HepG2 (cell line): ENCODE measurements around the gene RASSF7. TPM values are rescaled to one million over a fixed set of nuclear protein-coding genes. Genes with fewer than 3 reads are reported as not detected.

Experiments
- ARNT ChIP-seq: fragments of 450-650 bp; IDR thresholded peaks from 2 replicates; pipeline ENCODE4 v1.6.1; 2017
- DNMT3B ChIP-seq: conservative IDR thresholded peaks from 2 replicates; pipeline ENCODE4 v1.6.1; 2016; ENCODE audit warnings: missing biosample characterization, control low read depth
- FLYWCH1 ChIP-seq: sonication (generic); formaldehyde crosslinking; IDR thresholded peaks from 2 replicates; pipeline ENCODE4 v1.8.1; 2023; ENCODE audit warnings: mild to moderate bottlenecking, missing genetic modification reagents
- NFE2 ChIP-seq: sonication (generic); formaldehyde crosslinking; IDR thresholded peaks from 2 replicates; pipeline ENCODE4 v1.4.0; 2020; ENCODE audit warnings: missing genetic modification reagents
- NFYC ChIP-seq: IDR thresholded peaks from 2 replicates; pipeline ENCODE4 v1.6.1; 2016; ENCODE audit warnings: missing genetic modification reagents, missing compliant biosample characterization
- RFX3 ChIP-seq: IDR thresholded peaks from 2 replicates; pipeline ENCODE4 v1.6.1; 2016; ENCODE audit warnings: missing biosample characterization, missing genetic modification reagents
- SIN3A ChIP-seq: IDR thresholded peaks from 2 replicates; pipeline ENCODE4 v1.6.1; 2011; ENCODE audit warnings: low read depth, mild to moderate bottlenecking, control low read depth, low read length, borderline replicate concordance
- SSRP1 ChIP-seq: IDR thresholded peaks from 2 replicates; pipeline ENCODE4 v1.6.1; 2016; ENCODE audit warnings: control low read depth
- ZNF773 ChIP-seq: sonication (generic); formaldehyde crosslinking; IDR thresholded peaks from 2 replicates; pipeline ENCODE4 v1.4.0; 2020; ENCODE audit warnings: missing genetic modification reagents, borderline replicate concordance
- ZNF878 ChIP-seq: sonication (generic); formaldehyde crosslinking; IDR thresholded peaks from 2 replicates; pipeline ENCODE4 v1.8.1; 2023; ENCODE audit warnings: mild to moderate bottlenecking, missing genetic modification reagents, moderate library complexity
- polyA plus RNA-seq, 8 experiments: library from polyadenylated mRNA; depleted of rRNA in 3 of 8; stranded (reverse) in 7 of 8; unstranded in 1 of 8; fragments of >200 nt; fragmentation: Illumina TruSeq in 4 of 8; extraction: Trizol in 4 of 8; gene quantifications; 2 replicates each; pipeline versions ENCODE4 v1.2.1 to v1.2.3, GENCODE V29; 2011 to 2016; ENCODE audit warnings: low read depth in 4 of 8, missing spikeins in 1 of 8, mixed read lengths in 1 of 8; ENCODE audit not compliant: insufficient read depth in 1 of 8
- total RNA-seq, 5 experiments: library from RNA; depleted of rRNA; stranded (reverse); fragments of >200 nt; fragmentation: Illumina TruSeq; extraction: Trizol; gene quantifications; 2 replicates each; pipeline ENCODE4 v1.2.3, GENCODE V29; 2016; ENCODE audit warnings: low read depth in 1 of 5
- TF ChIP-seq, protein P1 (sequence below): sonication (generic); formaldehyde crosslinking; IDR thresholded peaks from 2 replicates; pipeline ENCODE4 v1.4.0; 2020; ENCODE audit warnings: missing genetic modification reagents
- TF ChIP-seq, protein P2 (sequence below): sonication (generic); formaldehyde crosslinking; IDR thresholded peaks from 2 replicates; pipeline ENCODE4 v1.5.0; 2020; ENCODE audit warnings: mild to moderate bottlenecking, missing genetic modification reagents, borderline replicate concordance
- TF ChIP-seq, protein P3 (sequence below): sonication (generic); formaldehyde crosslinking; IDR thresholded peaks from 2 replicates; pipeline ENCODE4 v1.5.1; 2020; ENCODE audit warnings: mild to moderate bottlenecking, missing genetic modification reagents, borderline replicate concordance
- TF ChIP-seq, protein P4 (sequence below): IDR thresholded peaks from 2 replicates; pipeline ENCODE4 v1.6.1; 2018; ENCODE audit warnings: missing genetic modification reagents

The RASSF7 gene
- total and polyA plus RNA-seq, 2 of the 13 experiments (the other 11 are each of a cell fraction or from before 2014, with no cell fraction given): 20.2 to 28.6 TPM

DNA sequence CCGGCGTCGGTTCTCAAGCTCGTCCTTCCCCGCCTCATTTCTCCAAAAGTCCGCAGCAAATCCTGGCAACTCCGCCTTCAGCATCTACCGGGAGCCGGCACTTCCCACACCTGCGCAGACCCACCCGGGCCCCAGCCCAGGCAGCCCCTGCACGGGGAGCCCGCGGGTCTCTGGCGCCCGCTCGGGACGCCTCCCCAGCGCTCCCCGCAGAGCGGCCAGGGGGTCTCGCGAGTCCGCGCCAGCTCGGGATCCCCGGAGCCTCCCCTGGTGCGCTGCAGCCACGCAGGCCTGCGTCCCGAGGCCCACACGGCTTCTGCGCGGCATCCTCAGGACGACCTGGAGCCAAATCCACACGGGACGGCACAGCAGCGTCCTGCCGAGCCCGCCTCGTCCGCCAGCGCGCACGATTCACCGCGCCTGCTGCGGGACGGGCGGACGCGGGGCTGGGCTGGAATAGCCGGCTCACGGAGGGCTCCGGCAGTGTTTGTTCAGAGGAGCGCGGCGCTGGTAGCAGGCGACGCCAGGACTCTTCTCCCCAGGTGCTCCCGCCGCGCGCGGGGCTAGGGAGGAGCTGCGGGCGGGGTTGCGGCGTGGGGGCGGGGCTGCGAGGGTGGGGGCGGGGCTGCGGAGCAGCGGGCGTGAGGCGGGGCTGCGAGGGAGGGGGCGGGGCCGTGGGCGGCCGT is 14.7 kb downstream of the RASSF7 start (continued):
- TF ChIP-seq, protein P1, sequence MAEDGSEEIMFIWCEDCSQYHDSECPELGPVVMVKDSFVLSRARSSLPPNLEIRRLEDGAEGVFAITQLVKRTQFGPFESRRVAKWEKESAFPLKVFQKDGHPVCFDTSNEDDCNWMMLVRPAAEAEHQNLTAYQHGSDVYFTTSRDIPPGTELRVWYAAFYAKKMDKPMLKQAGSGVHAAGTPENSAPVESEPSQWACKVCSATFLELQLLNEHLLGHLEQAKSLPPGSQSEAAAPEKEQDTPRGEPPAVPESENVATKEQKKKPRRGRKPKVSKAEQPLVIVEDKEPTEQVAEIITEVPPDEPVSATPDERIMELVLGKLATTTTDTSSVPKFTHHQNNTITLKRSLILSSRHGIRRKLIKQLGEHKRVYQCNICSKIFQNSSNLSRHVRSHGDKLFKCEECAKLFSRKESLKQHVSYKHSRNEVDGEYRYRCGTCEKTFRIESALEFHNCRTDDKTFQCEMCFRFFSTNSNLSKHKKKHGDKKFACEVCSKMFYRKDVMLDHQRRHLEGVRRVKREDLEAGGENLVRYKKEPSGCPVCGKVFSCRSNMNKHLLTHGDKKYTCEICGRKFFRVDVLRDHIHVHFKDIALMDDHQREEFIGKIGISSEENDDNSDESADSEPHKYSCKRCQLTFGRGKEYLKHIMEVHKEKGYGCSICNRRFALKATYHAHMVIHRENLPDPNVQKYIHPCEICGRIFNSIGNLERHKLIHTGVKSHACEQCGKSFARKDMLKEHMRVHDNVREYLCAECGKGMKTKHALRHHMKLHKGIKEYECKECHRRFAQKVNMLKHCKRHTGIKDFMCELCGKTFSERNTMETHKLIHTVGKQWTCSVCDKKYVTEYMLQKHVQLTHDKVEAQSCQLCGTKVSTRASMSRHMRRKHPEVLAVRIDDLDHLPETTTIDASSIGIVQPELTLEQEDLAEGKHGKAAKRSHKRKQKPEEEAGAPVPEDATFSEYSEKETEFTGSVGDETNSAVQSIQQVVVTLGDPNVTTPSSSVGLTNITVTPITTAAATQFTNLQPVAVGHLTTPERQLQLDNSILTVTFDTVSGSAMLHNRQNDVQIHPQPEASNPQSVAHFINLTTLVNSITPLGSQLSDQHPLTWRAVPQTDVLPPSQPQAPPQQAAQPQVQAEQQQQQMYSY: no peak
- no peak for TF ChIP-seq ARNT
- no peak for TF ChIP-seq DNMT3B (CRISPR knock-in tag)
- no peak for TF ChIP-seq NFYC
- TF ChIP-seq, protein P2, sequence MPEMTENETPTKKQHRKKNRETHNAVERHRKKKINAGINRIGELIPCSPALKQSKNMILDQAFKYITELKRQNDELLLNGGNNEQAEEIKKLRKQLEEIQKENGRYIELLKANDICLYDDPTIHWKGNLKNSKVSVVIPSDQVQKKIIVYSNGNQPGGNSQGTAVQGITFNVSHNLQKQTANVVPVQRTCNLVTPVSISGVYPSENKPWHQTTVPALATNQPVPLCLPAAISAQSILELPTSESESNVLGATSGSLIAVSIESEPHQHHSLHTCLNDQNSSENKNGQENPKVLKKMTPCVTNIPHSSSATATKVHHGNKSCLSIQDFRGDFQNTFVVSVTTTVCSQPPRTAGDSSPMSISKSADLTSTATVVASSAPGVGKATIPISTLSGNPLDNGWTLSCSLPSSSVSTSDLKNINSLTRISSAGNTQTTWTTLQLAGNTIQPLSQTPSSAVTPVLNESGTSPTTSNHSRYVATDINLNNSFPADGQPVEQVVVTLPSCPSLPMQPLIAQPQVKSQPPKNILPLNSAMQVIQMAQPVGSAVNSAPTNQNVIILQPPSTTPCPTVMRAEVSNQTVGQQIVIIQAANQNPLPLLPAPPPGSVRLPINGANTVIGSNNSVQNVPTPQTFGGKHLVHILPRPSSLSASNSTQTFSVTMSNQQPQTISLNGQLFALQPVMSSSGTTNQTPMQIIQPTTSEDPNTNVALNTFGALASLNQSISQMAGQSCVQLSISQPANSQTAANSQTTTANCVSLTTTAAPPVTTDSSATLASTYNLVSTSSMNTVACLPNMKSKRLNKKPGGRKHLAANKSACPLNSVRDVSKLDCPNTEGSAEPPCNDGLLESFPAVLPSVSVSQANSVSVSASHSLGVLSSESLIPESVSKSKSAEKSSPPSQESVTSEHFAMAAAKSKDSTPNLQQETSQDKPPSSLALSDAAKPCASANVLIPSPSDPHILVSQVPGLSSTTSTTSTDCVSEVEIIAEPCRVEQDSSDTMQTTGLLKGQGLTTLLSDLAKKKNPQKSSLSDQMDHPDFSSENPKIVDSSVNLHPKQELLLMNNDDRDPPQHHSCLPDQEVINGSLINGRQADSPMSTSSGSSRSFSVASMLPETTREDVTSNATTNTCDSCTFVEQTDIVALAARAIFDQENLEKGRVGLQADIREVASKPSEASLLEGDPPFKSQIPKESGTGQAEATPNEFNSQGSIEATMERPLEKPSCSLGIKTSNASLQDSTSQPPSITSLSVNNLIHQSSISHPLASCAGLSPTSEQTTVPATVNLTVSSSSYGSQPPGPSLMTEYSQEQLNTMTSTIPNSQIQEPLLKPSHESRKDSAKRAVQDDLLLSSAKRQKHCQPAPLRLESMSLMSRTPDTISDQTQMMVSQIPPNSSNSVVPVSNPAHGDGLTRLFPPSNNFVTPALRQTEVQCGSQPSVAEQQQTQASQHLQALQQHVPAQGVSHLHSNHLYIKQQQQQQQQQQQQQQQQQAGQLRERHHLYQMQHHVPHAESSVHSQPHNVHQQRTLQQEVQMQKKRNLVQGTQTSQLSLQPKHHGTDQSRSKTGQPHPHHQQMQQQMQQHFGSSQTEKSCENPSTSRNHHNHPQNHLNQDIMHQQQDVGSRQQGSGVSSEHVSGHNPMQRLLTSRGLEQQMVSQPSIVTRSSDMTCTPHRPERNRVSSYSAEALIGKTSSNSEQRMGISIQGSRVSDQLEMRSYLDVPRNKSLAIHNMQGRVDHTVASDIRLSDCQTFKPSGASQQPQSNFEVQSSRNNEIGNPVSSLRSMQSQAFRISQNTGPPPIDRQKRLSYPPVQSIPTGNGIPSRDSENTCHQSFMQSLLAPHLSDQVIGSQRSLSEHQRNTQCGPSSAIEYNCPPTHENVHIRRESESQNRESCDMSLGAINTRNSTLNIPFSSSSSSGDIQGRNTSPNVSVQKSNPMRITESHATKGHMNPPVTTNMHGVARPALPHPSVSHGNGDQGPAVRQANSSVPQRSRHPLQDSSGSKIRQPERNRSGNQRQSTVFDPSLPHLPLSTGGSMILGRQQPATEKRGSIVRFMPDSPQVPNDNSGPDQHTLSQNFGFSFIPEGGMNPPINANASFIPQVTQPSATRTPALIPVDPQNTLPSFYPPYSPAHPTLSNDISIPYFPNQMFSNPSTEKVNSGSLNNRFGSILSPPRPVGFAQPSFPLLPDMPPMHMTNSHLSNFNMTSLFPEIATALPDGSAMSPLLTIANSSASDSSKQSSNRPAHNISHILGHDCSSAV: no peak
- TF ChIP-seq FLYWCH1 (CRISPR knock-in tag): no peak
- TF ChIP-seq SIN3A: no peak; the same call in 1 of the 2 replicates
- TF ChIP-seq, protein P3, sequence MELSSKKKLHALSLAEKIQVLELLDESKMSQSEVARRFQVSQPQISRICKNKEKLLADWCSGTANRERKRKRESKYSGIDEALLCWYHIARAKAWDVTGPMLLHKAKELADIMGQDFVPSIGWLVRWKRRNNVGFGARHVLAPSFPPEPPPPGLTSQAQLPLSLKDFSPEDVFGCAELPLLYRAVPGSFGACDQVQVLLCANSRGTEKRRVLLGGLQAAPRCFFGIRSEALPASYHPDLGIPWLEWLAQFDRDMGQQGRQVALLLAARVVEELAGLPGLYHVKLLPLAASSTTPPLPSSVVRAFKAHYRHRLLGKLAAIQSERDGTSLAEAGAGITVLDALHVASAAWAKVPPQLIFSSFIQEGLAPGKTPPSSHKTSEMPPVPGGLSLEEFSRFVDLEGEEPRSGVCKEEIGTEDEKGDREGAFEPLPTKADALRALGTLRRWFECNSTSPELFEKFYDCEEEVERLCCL (CRISPR knock-in tag): no peak
- TF ChIP-seq RFX3 (CRISPR knock-in tag): no peak
- TF ChIP-seq SSRP1: no peak
- TF ChIP-seq ZNF878 (CRISPR knock-in tag): no peak
- TF ChIP-seq NFE2: no peak
- no peak for TF ChIP-seq ZNF773 (CRISPR knock-in tag)
- TF ChIP-seq, protein P4, sequence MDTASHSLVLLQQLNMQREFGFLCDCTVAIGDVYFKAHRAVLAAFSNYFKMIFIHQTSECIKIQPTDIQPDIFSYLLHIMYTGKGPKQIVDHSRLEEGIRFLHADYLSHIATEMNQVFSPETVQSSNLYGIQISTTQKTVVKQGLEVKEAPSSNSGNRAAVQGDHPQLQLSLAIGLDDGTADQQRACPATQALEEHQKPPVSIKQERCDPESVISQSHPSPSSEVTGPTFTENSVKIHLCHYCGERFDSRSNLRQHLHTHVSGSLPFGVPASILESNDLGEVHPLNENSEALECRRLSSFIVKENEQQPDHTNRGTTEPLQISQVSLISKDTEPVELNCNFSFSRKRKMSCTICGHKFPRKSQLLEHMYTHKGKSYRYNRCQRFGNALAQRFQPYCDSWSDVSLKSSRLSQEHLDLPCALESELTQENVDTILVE (CRISPR knock-in tag): no peak
